ENCODE measurements around the gene RGS2.

RGS2 gene

GRCh38 chr1:192775631-192776030 is 33.2 kb upstream of the RGS2 start:
- Histone ChIP-seq H3K27ac (no peak overlapping the region), H3K27me3 (no peaks in the 10 kb centered on the region), H3K4me1 (ENCODE audit: control insufficient read depth in 1 of 2, insufficient read depth in 1 of 2, low read depth in 1 of 2, low read length in 1 of 2) (no peaks in the 10 kb centered on the region), H3K36me3 (no peaks in the 10 kb centered on the region), H3K9me3 (no peaks in the 10 kb centered on the region), H3K4me3 (ENCODE audit: low read depth in 1 of 2, low read length in 1 of 2) (no peak overlapping the region)
- no peak for TF ChIP-seq CTCF (IDR thresholded peaks at IDR 0.05)

- no peak overlapping the region for H3K27ac ChIP-seq
- no peaks in the 10 kb centered on the region for H3K4me1 ChIP-seq (ENCODE audit: control insufficient read depth in 1 of 2, insufficient read depth in 1 of 2, low read depth in 1 of 2, low read length in 1 of 2)
- no peak overlapping the region for H3K4me3 ChIP-seq (ENCODE audit: low read depth in 1 of 2, low read length in 1 of 2)
- no peak for TF ChIP-seq CTCF (IDR thresholded peaks at IDR 0.05)
- H3K27me3 ChIP-seq: no peaks in the 10 kb centered on the region
- no peaks in the 10 kb centered on the region for H3K36me3 ChIP-seq
- no peaks in the 10 kb centered on the region for H3K9me3 ChIP-seq
These were observed 32.6 kb upstream of the RGS2 start for GRCh38 chr1:192776206-192776605.

GRCh38 chr1:192776998-192777397 is 31.8 kb upstream of the RGS2 start:
- TF ChIP-seq CTCF (IDR thresholded peaks at IDR 0.05): no peak
- Histone ChIP-seq H3K9me3 (no peaks in the 10 kb centered on the region), H3K4me1 (ENCODE audit: control insufficient read depth in 1 of 2, insufficient read depth in 1 of 2, low read depth in 1 of 2, low read length in 1 of 2) (no peaks in the 10 kb centered on the region), H3K27me3 (no peaks in the 10 kb centered on the region), H3K36me3 (no peaks in the 10 kb centered on the region), H3K27ac (no peak overlapping the region), H3K4me3 (ENCODE audit: low read depth in 1 of 2, low read length in 1 of 2) (no peak overlapping the region)

- Histone ChIP-seq H3K4me3 (ENCODE audit: low read depth in 1 of 2, low read length in 1 of 2) (no peak overlapping the region), H3K27ac (no peak overlapping the region), H3K9me3 (no peaks in the 10 kb centered on the region), H3K4me1 (ENCODE audit: control insufficient read depth in 1 of 2, insufficient read depth in 1 of 2, low read depth in 1 of 2, low read length in 1 of 2) (no peaks in the 10 kb centered on the region), H3K36me3 (no peaks in the 10 kb centered on the region), H3K27me3 (no peaks in the 10 kb centered on the region)
- TF ChIP-seq CTCF (IDR thresholded peaks at IDR 0.05): no peak
These were observed 25.0 kb upstream of the RGS2 start for GRCh38 chr1:192783791-192784190.

GRCh38 chr1:192784397-192784796 is 24.4 kb upstream of the RGS2 start:
- no peaks in the 10 kb centered on the region for H3K9me3 ChIP-seq

More at GRCh38 chr1:192784397-192784796, 24.4 kb upstream of the RGS2 start:
- Histone ChIP-seq H3K27me3 (no peaks in the 10 kb centered on the region), H3K27ac (no peak overlapping the region), H3K4me3 (ENCODE audit: low read depth in 1 of 2, low read length in 1 of 2) (no peak overlapping the region), H3K36me3 (no peaks in the 10 kb centered on the region), H3K4me1 (ENCODE audit: control insufficient read depth in 1 of 2, insufficient read depth in 1 of 2, low read depth in 1 of 2, low read length in 1 of 2) (no peaks in the 10 kb centered on the region)
- TF ChIP-seq CTCF (IDR thresholded peaks at IDR 0.05): no peak

All from neutrophil (primary cell).